Measurements from ENCODE around the gene IRF2BPL.

Gene IRF2BPL

GRCh38 chr14:77028384-77029231 lies at the start of gene IRF2BPL:
IRF2BPL (minus strand) TSS chr14:77028708; CDS start chr14:77027792, 916 bp downstream.
- peak; percentile 98 for DNase-seq (ENCODE audit: low spot score)

- no peak for DNase-seq (ENCODE audit: low spot score)
These were observed 48.5 kb upstream of the IRF2BPL start for GRCh38 chr14:77077040-77077439.

GRCh38 chr14:77076113-77076631 lies 47.7 kb upstream of the IRF2BPL start:
- no peak for DNase-seq (ENCODE audit: low spot score)

GRCh38 chr14:77074969-77075368 lies 46.5 kb upstream of the IRF2BPL start:
- no peak for DNase-seq (ENCODE audit: low spot score)

- no peak for DNase-seq (ENCODE audit: low spot score)
These were observed 43.5 kb upstream of the IRF2BPL start for GRCh38 chr14:77071938-77072388.

GRCh38 chr14:77069551-77069950 lies 41.0 kb upstream of the IRF2BPL start:
- no peak for DNase-seq (ENCODE audit: low spot score)

- DNase-seq (ENCODE audit: low spot score): no peak
These were observed 40.2 kb upstream of the IRF2BPL start for GRCh38 chr14:77068517-77069200.

GRCh38 chr14:77067632-77068516 lies 39.4 kb upstream of the IRF2BPL start:
- peak; percentile 87 for DNase-seq (ENCODE audit: low spot score)

- DNase-seq (ENCODE audit: low spot score): no peak
These were observed 38.2 kb upstream of the IRF2BPL start for GRCh38 chr14:77066578-77067172.

GRCh38 chr14:77065851-77066577 lies 37.5 kb upstream of the IRF2BPL start:
- no peak for DNase-seq (ENCODE audit: low spot score)

- no peak for DNase-seq (ENCODE audit: low spot score)
These were observed 36.1 kb upstream of the IRF2BPL start for GRCh38 chr14:77064521-77065178.

- peak; percentile 76 for DNase-seq (ENCODE audit: low spot score)
These were observed 35.2 kb upstream of the IRF2BPL start for GRCh38 chr14:77063571-77064171.

- DNase-seq (ENCODE audit: low spot score): no peak
These were observed 33.8 kb upstream of the IRF2BPL start for GRCh38 chr14:77062261-77062660.

- DNase-seq (ENCODE audit: low spot score): no peak
These were observed 33.2 kb upstream of the IRF2BPL start for GRCh38 chr14:77061630-77062257.

- DNase-seq (ENCODE audit: low spot score): no peak
These were observed 30.9 kb upstream of the IRF2BPL start for GRCh38 chr14:77059276-77059915.

GRCh38 chr14:77058785-77059184 lies 30.3 kb upstream of the IRF2BPL start:
- no peak for DNase-seq (ENCODE audit: low spot score)

GRCh38 chr14:77058117-77058516 lies 29.6 kb upstream of the IRF2BPL start:
- no peak for DNase-seq (ENCODE audit: low spot score)

GRCh38 chr14:77055981-77056380 lies 27.5 kb upstream of the IRF2BPL start:
- DNase-seq (ENCODE audit: low spot score): no peak

- no peak for DNase-seq (ENCODE audit: low spot score)
These were observed 26.8 kb upstream of the IRF2BPL start for GRCh38 chr14:77055306-77055705.

Data from cerebellar cortex (tissue), 1 donor.